Stimulated activated CD4-positive, alpha-beta T cell treated with anti-CD3 and anti-CD28 coated beads, Interleukin-4, amount 100 ng/mL, for 4 hours (primary cell): ENCODE data around the gene RARA.
A peak's percentile ranks its signal among the peaks of the same experiment; 100 is the strongest.

Experiments used
- DNase-seq, 2 experiments: peaks; one replicate each; pipeline ENCODE4 v3.0.0-alpha.2; 2020

The RARA gene

DNA sequence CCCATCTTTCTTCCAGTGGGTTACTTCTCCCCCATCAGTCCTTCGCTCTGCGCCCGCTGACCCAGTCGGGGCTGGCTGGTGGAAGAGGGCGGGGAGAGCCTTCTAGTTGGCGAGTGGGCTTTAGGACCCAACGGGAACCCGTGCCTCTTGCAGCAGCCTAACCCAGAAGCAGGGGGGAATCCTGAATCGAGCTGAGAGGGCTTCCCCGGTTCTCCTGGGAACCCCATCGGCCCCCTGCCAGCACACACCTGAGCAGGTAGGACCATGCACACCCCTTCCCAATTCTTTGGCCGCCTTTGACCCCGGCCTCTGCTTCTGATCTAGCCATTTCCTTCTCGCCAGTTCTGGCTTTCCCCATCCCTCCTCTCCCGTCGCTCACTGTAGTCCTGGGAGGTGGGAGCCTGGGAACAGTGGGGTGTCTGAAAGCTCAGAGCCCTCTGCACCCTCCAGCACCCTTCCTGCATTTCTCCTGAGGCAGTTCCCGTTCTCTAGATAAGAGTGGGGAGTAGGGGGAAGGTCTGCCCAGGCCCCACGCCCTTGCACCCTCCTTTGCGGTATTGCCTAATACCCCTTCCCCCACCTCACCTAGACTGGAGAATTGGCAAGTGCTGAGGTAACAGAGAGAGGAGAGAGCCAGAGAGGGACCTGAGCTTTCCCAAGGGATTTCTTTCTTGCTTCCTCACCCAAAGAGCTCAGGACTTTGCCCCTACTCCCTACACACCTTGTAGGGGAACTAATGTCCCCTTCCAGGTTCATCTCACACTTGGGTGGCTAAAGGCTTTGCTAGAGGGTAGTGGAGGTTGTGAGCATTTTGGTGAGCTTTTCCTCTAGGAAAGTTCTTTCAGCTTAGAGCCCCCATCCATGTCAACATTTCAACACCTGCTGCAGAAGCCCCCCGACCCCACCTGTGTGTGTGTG is at the start of gene RARA:
Gene RARA (plus strand): TSS at position 150 of the 918 bp plus-strand sequence. CDS start 22,039 bp downstream, outside the sequence.
- DNase-seq, result no peak

DNA sequence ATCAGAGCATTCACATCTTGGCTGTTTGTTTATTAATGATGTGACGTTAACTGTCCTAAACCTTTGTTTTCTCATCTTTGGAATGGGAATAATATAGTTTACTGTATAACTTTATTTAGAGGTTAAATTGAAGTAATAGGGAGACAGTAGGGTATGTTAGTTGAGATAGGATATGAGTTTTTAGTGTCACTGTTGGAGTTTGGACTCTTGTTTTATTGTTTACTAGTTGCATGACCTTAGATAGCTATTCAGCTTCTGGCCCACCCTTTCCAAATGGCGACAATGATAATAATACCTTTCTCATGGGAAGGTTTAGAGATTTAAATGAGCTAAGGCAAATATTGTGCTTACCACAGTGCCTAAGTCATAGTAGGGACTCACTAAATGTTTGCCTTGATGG is 49.5 kb upstream of the RARA start:
- DNase-seq, result no peak

DNA sequence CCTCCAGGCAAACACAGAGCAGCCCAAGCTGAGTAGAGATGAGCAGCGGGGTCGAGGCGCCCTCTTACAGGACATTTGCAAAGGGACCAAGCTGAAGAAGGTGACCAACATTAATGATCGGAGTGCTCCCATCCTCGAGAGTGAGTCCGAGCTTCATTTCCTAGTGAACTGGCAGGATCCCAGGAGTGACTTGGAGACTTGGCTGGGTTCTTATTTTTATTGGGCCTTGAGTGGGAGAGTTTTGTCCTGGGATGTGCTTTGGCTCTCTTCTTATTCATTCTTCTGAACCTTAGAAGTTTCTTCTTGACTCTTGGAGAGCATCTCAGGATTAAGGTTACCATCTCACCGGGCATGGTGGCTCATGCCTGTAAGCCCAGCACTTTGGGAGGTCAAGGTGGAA is 48.5 kb upstream of the RARA start:
- no peak for DNase-seq

DNA sequence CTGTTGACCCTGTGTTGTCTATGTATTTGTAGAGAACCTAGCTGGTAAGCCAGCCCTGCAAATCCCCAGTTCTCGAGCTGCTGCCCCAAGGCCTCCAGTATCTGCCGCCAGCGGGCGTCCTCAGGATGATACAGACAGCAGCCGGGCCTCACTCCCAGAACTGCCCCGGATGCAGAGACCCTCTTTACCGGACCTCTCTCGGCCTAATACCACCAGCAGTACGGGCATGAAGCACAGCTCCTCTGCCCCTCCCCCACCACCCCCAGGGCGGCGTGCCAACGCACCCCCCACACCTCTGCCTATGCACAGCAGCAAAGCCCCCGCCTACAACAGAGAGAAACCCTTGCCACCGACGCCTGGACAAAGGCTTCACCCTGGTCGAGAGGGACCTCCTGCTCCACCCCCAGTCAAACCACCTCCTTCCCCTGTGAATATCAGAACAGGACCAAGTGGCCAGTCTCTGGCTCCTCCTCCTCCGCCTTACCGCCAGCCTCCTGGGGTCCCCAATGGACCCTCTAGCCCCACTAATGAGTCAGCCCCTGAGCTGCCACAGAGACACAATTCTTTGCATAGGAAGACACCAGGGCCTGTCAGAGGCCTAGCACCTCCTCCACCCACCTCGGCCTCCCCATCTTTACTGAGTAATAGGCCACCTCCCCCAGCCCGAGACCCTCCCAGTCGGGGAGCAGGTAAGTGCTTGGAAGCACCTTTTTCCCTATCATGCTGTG is 44.4 kb upstream of the RARA start:
- no peak for DNase-seq

DNA sequence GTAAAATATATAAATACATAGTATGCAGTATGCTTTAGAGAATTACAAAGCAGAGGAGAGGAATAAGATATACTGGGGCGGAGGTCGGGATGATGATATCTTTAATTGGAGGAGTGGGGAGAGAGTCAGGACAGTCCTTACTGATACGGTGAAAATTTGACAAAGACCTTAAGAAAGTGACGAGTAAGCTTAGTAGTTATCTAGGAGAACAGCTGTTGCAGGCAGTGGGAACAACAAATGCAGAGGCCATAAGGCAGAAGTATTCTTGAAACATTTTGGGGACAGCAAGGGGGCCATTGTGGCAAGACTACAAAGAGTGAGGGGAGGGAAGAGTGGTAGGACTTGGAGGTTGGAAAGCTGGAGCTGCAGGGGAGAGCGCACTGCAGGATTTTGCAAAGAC is 43.6 kb upstream of the RARA start:
- no peak for DNase-seq

DNA sequence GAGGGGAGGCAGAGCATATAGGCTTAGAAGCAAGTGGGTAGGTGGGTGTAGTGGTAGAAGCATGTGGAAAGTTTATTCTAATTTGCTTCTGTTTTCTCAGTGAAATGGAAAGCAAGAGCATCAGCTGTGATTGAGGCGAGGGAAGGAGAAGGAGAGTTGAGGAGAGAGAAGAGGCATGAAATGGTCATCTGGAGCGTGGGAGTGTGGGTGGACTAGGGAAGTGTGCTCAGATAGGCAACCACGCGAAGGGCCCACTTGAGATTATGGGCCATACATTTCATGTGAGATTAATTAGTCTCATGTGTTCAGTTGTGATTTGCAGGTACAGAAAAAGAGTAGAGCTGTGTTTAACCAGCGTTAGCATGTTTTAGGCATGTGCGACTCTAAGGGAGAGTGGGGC is 42.1 kb upstream of the RARA start:
- DNase-seq, result no peak

DNA sequence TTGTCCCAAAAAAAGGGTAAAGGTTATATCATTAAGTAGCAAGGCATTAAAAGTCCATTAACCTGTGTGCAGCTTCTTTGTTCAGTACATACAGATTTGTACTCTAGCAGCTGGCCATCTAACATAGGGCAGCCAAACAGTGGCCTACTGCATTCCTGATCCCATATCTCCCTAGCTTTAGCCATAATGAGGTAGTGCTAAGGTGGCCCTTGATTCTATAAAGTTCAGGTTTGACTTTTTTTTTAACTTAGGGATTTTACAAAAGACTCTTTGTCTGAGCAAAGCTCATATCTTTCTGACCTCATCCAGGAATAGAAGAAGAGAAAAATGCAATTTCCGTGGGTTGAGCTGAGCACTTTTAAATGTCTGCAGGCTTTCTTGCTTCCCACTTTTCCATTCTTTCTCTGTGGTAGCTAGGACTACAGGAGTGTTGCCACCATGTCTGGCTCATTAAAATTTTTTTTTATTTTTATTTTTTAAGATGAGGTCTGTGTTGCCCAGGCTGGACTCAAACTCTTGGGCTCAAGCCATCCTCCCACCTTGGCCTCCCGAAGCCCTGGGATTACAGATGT is 40.8 kb upstream of the RARA start:
- no peak for DNase-seq

DNA sequence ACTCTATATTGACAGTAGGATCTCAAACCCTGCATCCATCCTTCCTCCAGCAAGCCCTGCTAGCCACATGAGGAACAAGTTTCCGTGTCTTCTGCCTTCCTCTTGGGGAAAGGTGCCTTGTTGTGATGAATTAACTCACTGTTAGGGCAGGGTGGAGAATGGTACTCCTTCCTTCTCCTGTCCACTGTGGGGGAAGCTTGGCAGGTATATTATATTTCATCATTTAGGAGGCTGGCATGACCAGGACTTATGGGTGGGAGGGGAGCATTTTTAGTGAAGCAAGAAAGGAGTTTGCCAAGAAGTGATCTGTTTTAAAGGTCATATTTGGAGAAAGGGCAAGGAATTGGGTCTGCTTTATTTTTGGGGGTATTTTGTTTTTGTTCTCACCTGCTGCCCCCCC is 30.6 kb upstream of the RARA start:
- no peak for DNase-seq

DNA sequence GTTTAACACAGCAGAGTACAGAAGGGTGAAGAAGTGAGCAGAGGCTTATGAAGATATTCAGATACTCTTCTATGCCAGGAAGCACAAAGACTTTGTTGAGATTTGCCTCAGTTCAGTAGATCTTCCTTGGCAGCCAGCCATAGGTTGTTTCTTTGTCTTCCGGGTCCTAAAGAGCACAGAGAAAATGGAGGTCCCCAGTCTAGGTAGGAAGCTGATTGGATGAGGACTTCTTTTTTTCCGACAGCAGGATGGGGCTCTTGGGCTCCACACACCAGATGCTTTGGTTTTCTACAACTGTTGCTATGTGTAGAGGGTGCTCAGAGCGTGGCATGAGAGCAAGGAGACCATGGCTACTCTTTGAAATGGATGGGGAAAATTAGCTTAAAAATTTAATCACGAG is 29.6 kb upstream of the RARA start:
- no peak for DNase-seq

DNA sequence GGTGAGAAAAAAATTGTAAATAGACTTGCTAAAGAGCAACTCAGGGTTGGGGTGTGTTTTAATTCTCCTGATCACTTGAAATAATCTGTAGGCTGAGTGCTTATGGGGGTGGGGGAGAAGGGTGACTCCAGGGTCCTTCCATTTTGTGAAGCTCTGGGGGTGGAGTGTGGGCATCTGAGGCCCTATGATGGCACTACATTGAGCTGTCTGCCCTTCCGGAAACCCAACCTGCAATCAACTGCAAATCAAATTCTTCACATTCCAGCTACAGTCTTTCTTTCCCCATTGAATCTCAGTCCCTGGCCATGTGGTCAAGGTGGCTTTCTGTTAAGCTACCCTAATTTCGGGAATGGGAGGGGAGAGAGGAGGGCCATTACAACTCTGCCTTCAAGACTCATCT is 27.3 kb upstream of the RARA start:
- DNase-seq, result no peak

DNA sequence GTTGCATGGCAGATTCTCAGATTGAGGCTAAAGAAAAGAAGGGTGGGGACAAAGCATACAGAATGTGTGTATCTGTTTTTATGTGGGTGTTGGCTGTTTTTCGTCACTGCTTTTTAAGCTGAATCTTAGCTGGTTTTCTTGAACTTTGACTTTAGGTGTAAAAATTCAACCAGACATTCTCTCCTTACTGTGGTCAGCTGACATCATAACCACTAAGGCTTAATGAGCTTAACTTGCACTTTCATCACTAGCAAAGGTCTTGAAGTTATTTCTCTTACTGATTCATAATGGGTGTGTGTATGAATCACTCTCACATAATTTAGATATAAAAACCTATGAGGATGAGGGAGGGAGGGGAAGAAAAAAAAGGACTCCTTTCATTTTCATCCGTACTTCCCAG is 25.3 kb upstream of the RARA start:
- no peak for DNase-seq

DNA sequence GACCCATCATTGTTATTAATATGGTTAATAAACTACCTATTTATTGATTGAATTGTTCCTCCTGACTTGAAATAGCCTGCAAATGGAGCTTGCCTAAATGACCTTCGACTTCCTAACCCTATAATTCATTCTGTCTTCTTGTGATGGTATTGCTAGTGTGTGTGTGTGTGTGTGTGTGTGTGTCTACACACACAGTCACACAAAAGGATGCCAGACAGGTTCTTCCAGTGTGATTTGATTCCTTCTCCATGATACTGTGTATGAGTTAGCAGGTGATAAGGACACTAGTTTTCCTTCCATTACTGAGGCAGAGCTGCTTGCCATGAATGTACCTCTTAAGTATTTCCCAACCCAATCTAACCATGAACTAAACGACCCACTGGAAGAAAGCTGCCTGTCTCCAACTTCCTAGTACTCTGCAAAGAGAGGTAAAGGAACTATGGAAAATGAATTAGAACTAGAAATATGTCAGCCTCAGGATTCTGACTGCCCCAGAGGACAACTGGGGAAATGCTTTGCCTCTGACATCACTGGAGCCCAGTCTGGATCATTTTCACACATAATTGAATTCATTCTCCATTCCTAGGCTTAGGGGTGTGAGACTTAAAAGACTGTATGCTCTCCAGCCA is 24.8 kb upstream of the RARA start:
- DNase-seq, result no peak

DNA sequence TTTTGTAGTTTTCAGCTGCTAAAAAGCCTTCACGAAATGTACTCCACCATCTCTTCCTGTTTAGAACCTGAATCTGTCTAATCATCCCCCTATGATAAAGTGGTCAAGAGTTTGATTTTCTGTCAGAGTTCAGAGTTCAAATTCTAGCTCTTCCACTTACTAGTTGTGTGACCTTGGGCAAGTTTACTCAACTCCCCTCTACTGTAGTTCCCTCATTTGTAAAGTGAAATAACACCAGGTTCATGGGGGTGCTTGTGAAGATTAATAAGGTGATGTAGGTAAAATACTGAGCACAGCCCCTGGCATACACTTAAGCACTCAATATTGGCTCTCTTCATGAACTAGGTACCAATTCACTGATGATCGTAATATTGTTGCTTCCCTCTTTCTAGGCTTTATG is 22.5 kb upstream of the RARA start:
- no peak for DNase-seq

DNA sequence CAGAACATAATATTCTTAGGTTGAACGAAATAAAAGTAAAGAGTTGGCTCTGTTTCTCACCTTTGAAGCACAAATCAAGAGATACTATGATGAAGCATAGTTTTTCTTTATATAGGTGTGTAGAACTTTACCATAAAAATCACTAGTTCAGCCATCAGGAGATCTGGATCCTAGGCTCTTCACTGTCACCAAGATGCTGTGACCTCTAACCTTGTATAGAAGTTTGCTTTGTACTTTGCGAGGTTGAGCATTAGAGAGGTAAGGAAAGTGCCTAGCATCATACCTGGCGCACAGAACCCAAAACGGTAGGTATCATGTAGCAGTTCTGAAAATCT is 21.9 kb upstream of the RARA start:
- DNase-seq, result no peak

DNA sequence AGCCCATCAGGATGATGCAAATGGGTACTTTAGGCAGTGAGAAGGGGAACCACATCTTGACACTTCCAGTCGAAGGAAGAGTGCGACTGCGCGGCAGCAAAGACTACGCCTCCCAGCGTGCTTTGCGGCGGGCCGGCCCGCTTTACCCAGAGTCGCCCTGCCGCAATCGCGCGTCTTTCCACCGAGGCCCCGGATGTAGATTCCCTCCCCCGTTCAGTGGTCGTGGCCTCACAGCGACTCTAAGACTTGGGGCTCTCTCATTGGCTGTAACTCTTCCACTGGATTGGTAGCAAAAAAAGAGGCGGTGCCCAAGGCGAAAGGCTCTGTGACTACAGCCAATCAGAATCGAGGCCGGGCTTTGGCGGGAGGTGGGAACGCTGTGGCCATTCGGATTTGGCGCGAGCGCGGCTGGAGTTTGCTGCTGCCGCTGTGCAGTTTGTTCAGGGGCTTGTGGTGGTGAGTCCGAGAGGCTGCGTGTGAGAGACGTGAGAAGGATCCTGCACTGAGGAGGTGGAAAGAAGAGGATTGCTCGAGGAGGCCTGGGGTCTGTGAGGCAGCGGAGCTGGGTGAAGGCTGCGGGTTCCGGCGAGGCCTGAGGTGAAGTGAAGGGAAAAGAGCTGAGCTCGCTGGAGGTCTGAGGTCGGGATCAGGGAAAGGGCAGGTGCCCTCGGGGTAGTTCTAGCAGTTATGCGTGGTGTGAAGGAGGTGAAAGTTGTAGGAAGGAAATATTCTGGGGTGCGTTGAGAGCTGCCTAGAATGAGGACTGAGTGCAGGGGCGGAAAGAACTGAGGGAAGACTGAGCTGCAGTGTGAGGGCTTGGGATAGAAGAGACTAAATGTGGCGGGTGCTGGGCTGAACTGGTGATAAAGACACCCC is 21.2 kb upstream of the RARA start, which contains the start of gene CDC6:
Gene CDC6 (plus strand): TSS at position 386 of the 876 bp plus-strand sequence. CDS start 1,542 bp downstream, outside the sequence.
- DNase-seq, result peak; percentile 94 to 98

DNA sequence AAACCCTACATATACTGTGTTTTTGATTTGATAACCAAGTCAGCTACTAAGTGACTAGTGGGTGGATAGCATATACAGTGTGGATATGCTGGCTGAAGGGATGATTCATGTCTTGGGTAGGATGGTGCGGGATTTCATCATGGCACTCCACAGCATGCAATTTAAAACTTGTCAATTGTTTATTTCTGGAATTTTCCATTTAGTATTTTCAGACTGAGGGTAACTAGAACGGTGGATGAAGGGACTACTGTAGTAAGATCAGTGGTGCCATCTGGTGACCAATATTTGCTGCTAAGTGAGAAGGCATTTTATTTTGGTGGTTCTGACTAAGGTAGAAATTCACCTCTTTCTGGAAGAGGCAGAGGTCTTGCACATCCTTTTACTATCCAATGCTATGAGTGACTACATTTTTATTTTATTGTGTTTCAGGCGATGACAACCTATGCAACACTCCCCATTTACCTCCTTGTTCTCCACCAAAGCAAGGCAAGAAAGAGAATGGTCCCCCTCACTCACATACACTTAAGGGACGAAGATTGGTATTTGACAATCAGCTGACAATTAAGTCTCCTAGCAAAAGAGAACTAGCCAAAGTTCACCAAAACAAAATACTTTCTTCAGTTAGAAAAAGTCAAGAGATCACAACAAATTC is 18.2 kb upstream of the RARA start:
- peak in 1 of 2 experiments; percentile 14 for DNase-seq

DNA sequence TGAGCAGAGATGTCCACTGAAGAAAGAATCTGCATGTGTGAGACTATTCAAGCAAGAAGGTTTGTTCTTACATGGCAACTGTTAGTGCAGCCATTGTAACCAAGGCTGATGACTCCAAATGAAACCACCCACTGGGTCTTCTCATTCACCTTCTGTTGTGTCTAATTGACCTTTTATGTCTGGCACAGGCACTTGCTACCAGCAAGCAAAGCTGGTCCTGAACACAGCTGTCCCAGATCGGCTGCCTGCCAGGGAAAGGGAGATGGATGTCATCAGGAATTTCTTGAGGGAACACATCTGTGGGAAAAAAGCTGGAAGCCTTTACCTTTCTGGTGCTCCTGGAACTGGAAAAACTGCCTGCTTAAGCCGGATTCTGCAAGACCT is 17.7 kb upstream of the RARA start:
- DNase-seq, result no peak

DNA sequence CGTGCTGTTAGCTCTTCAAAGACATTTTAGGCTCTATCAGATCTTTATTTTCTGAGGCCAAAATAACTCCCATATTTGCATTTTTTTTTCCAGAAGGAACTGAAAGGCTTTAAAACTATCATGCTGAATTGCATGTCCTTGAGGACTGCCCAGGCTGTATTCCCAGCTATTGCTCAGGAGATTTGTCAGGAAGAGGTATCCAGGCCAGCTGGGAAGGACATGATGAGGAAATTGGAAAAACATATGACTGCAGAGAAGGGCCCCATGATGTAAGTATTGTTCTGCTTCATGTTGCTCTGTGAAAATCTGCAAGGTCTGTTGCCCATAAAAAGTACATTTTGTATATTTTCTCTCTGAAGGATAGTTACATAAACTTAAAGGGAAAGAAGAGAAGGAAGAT is 15.6 kb upstream of the RARA start:
- DNase-seq, result no peak

DNA sequence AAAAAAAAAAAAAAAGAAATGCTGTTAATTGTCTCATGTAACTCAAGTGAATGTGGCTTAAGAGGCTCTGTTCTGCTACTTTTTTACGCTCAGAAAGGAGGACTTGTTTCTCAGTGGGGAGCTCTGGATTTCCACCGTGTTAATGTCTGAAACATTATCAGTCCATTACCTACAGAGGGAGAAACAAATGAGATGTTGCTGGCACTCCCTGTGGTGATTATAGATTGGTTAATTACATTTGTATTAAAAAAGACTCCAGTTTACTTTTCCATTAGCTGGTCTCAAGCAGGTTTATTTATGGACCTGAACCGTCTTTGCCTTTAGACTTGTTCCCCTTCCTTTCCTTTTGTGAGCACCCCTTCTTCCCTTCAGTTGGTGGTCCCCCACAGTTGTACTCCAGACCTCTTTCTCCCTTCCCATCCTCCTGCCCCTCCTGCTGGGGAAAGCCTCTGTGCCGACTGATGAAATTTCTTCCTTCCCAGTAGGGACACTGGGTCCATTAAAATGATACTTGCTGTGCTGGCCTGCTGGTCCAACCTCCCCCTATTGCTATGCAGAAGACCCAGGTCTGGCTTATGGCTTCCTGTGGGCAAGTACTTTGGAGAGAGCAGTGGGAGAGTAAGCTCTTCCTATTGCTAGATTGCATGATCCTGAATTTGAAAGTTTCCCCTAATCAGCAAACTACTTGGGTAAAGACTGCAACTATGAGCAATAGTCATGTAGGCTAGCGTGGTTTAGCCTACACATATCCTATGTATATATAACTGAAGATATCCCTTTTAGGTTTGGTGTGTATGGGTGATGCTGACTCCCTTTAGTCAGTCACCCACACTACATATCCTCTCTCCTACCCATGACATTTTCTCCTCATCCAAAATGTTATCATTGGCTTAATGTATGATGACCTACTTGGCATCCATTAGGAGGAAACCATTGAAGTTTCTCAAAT is 13.2 kb upstream of the RARA start:
- no peak for DNase-seq

DNA sequence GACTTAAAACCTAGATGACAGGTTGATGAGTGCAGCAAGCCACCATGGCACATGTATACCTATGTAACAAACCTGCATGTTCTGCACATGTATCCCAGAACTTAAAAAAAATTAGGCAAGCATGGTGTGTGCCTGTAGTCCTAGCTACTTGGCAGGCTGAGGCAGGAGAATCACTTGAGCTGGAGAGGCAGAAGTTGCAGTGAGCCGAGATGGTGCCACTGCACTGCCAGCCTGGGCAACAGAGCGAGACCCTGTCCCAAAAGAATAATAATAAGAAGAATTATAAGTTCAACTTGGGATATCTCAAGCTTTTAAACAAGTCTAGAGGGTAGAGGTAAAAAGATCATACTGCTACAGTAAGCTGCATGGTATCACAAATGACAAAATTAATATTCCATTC is 11.5 kb upstream of the RARA start:
- no peak for DNase-seq

DNA sequence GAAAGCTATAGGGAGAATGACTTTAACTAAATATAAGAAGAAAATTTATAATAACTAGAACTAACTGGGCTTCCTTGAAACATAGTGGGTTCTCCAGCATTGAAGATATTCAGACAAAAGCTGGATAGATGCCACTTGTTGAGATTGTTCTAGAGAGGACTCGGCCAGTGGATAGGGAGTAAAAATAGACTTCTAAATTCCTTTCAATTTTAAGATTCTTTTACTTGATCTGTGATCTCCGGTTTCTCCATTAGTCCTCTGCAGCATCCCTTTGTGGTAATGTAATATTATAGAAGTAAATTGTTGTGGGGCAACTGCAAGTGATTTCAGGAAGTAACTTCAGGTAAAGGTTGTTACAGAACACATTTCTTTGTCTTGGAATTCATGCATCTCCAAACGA is 10.3 kb upstream of the RARA start:
- no peak for DNase-seq
